Measurements from ENCODE around the gene KLF6.

The KLF6 gene

DNA sequence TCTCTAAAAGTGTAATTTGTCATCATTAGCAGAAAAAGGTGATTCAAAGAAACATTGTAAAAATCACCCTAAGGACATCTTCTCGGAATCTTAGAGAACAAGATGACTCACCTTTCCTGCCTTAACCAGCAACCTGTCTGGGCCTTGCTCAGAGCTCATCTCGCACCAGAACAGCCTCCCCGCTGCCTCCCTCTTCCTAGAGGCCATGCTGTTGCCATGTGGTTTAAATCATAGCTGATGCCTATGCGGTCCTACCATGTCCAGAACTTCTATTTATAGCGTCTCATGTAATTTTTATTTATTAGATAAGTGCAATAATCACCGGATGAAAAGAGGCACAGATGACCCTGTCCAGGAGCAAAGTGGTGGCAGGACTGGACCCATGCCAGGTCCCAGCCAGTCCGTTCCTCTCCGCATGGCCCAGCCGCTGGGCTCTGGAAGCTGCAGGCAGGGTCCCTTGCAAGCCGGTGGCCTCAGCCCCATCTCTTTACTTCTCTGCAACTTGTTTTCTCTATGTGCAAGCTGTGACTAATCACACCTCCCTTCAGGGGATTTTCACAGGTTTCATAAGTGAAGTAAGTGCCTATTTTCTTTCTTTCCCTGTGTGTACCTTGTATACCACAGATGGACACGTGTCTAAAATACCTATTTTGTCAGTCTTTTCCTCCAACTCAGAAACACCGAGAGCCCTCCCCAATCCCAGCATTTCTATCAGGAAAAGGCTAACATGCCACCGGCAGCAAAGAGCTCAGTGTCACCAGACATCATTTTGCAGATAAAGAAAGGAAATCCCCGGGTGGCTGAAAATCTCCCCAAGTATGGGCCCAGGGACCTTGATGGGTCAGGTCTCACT is 27.1 kb downstream of the KLF6 start:
- DNase-seq (ENCODE audit: low read depth in 3 of 3, low spot score in 1 of 3) = peak in 2 of 3 donors; percentile 47 to 50

DNA sequence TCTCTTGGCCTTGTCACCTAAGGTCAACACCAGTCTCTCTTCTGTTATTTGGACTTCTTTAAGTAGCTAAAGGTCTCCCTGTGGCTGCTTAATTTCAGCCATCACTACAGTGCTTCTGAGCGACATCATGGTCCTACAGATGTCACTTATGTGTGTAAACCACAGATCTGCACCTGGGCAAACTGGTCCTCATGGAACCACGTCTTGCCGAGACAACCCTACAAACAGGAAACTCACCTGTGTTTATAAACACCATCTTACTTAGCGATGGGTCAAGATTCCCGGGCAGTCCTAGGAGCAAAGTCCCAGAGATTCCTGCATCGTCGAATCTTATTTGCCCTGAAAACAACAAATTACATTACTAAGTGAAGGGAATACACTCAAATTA is 27.8 kb downstream of the KLF6 start:
- no peak for DNase-seq (ENCODE audit: low read depth in 3 of 3, low spot score in 1 of 3)

DNA sequence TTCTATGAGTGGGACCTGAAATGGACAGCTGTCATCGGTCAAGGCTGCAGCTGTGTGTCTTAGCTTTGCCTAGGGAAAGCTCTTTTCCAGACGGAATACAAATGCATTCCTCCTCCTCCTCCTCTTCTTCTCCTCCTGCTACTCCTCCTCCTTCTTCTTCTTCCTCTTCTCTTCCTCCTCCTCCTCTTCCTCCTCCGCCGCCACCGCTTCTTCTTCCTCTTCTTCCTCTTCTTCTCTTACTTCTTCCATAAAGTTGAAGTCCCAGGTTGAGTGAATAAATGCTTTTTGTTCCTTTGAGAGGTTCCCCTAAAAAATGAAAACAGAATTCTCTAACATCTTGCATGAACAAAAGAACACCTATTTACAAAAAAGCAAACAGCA is 28.7 kb downstream of the KLF6 start:
- no peak for DNase-seq (ENCODE audit: low read depth in 3 of 3, low spot score in 1 of 3)

DNA sequence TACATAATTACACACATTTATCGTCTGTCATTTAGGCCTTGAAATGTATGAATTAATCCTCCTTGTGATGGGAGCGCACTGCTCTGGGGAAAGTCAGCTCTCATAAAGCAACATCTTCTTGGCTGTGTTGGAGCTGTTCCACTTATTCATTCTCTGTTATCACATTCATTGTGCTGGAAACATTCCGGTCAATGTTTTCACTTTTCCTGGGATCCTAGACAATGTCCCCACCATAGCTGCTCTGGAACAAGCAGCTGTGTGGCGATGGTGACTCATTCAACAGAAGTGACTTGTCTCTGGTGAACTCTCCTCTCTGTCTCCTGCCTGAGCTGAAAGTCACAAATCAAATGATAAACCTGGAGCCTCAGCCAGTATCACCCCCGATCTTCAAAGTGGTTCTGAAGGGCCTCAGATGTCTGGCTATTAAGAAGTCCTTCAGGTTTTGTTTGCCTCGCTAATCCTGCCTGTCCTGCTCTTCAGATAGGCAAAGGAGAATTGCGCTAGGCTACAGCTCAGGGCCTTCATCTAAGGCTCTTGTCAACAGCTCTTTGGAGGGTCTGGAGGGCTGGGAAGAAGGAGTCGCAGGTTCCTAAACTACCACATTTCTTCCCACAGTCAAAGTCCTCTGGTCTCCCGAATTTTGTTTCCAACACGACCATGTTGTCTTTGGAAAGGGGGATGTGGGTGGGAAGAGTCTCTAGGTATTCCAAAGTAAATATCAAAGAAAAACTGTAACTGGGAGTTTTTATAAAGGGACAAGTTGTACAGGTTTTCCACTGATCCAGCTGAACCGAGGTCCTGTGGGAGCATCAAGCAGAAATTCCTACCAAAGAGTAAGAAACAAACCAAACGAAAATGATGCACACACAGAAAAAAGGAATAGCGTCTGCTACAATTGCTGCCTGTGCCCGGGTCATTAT is 29.3 kb downstream of the KLF6 start:
- DNase-seq (ENCODE audit: low read depth in 3 of 3, low spot score in 1 of 3) = no peak

DNA sequence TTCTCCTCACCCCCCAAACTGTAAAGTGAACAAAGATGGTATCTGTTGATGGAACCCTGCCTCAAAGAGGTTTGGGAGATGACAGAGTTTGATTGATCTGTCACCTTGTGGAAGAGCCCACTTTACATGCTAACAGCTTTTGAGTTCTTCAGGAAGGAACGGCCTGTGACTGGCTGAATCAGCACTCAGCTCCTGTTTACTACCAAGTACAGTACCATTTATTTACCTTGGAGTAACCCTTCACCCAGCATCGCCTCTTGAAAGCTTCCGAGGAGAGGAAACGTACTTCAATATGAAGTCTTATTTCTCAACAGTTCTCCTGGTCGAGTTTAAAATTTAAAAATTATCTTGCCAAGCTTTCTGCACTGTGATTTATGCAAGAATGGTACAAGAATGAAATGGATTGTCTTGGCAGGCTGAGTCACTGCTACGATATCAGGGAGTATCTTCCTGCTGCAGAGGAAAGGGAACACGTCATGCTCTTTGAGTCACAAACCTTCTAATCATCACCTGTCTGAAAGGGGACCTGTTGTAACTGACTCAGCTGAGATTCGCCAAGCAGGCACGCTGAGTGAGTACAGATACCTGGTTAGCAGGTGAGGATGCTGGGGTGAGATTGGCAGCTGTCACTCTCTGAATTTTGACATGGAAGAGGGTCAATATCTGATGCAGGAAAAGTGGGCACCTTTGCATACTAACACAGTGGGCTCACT is 30.1 kb downstream of the KLF6 start:
- no peak for DNase-seq (ENCODE audit: low read depth in 3 of 3, low spot score in 1 of 3)

DNA sequence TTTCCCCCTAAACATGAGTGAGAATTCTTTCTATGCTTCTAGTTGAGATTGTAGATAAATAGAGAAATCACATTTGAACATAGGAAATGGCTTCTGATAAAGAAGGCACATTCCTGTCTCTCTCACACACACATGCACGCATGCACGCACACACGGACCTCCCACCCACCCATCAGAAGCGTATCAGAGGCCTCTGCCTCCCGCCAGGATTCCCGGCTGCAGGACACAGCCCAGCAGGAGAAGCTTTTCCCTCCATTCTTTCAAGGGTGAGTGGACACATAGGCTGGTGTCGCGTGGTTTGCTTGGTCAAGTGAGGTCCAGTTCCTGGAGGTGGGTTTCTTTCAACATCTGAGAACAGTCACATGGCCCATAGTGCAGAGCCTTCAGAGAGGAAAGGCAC is 34.2 kb downstream of the KLF6 start:
- DNase-seq (ENCODE audit: low read depth in 3 of 3, low spot score in 1 of 3) = no peak

GRCh38 chr10:3750006-3750816 is 34.8 kb downstream of the KLF6 start:
- no peak for DNase-seq (ENCODE audit: low read depth in 3 of 3, low spot score in 1 of 3)

- no peak for DNase-seq (ENCODE audit: low read depth in 3 of 3, low spot score in 1 of 3)
These were observed 35.4 kb downstream of the KLF6 start for GRCh38 chr10:3749600-3749999.

- DNase-seq (ENCODE audit: low read depth in 3 of 3, low spot score in 1 of 3) = no peak
These were observed 36.0 kb downstream of the KLF6 start for GRCh38 chr10:3749011-3749410.

GRCh38 chr10:3748484-3748883 is 36.5 kb downstream of the KLF6 start:
- no peak for DNase-seq (ENCODE audit: low read depth in 3 of 3, low spot score in 1 of 3)

DNA sequence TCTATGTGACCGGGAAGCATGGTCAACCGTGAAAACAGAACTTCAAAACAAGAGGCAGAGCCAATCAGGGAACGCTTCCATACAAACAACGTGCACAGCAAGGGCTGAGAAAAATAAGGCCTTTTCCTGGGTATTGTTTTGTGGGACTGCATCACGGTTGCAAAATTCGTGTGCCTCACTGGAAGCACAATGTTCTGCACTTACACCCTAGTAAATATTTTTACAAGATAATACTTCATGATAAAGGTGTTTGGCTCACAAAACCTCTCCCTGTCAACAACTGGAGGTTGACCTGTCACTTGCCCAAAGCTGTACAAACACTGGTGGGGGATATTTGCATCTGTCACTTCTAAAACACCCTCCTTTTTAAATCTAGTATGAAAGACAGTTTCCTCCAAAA is 37.0 kb downstream of the KLF6 start:
- no peak for DNase-seq (ENCODE audit: low read depth in 3 of 3, low spot score in 1 of 3)

- no peak for DNase-seq (ENCODE audit: low read depth in 3 of 3, low spot score in 1 of 3)
These were observed 37.6 kb downstream of the KLF6 start for GRCh38 chr10:3747248-3747960.

GRCh38 chr10:3746634-3747033 is 38.4 kb downstream of the KLF6 start:
- DNase-seq (ENCODE audit: low read depth in 3 of 3, low spot score in 1 of 3) = no peak

DNA sequence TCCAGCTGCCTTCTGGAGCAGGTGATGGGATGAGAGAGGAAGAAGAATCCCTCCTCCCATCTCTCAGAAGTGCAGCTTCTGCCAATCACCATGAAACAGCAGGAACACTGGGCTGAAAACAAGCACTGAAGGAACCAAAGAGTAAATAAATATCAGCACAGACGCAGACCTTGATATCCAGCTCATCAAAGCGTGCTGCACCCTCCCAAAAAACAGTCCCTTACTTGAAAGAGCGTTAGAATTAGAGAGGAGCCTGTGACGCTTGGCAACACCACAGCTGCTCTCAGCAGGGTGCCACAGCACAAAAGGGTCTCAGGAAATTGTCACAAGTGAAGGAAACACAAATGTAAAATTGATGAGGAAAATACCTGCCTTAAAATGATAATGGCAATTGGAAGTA is 39.5 kb downstream of the KLF6 start:
- DNase-seq (ENCODE audit: low read depth in 3 of 3, low spot score in 1 of 3) = no peak

DNA sequence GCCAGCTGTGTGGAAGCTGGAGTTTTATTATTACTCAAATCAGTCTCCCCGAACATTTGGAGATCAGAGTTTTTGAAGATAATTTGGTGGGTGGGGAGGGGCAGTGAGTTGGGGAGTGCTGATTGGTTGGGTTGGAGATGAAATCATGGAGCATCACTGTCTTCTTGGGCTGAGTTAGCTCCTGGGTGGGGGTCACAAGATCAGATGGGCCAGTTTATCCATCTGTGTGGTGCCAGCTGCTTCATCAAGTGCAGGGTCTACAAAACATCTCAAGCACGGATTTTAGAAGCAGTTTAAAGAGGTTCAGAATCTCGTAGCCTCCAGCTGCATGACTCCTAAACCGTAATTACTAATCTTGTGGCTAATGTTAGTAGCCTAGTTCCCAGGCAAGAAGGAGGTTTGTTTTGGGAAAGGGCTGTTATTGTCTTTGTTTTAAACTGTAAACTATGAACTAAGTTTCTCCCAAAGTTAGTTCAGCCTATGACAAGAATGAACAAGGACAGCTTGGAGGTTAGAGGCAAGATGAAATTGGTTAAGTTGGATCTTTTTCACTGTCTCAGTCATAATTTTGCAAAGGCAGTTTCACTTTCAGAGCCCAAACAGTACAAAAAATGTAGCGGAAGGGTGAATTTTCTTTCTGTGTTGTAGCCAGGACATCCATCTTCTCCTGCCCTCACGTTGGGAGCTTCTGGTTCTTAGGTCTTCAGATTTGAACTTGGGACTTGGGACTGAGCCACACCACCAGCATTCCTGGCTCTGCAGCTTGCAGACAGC is 43.1 kb downstream of the KLF6 start:
- DNase-seq (ENCODE audit: low read depth in 3 of 3, low spot score in 1 of 3) = no peak

DNA sequence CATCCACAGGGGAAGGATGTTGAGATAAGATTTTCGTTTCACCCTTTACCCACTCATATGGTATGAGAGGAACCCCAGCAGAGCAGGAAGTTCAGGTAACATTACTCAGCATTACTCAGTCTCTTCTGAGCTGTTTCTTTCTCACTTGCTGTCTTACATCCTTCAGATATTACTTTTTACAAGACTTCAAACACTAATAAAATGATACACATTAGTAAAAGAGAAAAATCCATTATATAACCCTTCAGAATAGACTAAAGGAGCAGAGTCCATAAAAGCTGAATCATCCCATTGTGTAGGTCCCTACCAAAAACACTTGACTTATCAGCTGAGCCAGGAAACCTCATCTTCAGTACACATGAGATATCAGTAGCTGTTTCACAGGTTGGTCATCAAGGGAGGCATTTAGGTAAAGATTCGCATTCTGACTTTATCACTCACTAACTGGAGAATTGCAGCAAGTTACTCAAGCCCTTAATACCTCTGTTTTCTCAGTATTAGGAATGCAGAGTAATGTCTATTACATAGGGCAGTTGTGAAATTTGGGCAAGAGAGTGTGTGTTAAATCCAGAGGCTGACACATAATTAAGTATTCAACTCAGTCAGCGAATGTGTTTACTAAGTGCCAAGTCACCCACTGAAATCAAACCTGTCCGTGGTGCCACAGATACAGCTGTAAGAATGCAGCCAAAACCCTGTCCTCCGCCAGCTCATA is 44.7 kb downstream of the KLF6 start:
- DNase-seq (ENCODE audit: low read depth in 3 of 3, low spot score in 1 of 3) = no peak

GRCh38 chr10:3738855-3739350 is 46.1 kb downstream of the KLF6 start:
- DNase-seq (ENCODE audit: low read depth in 3 of 3, low spot score in 1 of 3) = no peak

DNA sequence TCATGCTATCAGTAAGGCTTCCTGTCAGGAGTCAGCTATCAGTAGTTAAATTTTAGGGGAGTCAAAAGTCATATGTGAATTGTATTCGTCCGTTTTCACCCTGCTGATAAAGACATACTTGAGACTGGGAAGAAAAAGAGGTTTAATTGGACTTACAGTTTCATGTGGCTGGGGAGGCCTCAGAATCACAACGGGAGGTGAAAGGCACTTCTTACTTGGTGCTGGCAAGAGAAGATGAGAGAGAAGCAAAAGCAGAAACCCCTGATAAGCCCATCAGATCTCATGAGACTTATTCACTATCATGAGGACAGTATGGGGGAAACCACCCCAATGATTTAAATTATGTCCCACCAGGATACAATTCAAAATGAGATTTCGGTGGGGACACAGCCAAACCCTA is 47.1 kb downstream of the KLF6 start:
- no peak for DNase-seq (ENCODE audit: low read depth in 3 of 3, low spot score in 1 of 3)

DNA sequence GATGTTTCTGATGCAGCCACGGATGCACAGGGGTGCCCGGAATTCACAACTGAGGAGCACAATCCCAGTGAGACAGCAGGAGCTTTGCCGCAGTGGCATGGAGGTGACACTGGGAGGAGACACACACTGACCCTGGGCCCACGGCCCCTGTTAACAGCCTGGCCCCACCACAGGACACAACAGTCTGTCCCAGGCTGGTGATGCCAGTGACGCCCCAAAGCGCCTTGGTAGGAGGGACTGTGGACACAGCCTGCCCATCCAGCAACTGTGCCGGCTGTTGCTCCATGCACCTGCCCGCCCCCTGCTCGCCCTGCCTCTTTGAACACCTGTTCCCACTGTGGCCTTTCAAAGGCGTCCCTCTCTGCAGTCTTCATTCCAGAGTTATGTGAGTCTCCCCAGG is 49.8 kb downstream of the KLF6 start:
- no peak for DNase-seq (ENCODE audit: low read depth in 3 of 3, low spot score in 1 of 3)

Measured in stimulated activated CD4-positive, alpha-beta T cell treated with anti-CD3 and anti-CD28 coated beads, TNF-alpha, amount 100 ng/mL, for 1 hour (primary cell).